Measurements from ENCODE around the gene DDX1.
"Not testable (repeated sequence)": the region's sequence is repeated elsewhere in the genome, so short reads cannot be mapped to it uniquely, and the experiment has no call there.

Gene DDX1

DNA sequence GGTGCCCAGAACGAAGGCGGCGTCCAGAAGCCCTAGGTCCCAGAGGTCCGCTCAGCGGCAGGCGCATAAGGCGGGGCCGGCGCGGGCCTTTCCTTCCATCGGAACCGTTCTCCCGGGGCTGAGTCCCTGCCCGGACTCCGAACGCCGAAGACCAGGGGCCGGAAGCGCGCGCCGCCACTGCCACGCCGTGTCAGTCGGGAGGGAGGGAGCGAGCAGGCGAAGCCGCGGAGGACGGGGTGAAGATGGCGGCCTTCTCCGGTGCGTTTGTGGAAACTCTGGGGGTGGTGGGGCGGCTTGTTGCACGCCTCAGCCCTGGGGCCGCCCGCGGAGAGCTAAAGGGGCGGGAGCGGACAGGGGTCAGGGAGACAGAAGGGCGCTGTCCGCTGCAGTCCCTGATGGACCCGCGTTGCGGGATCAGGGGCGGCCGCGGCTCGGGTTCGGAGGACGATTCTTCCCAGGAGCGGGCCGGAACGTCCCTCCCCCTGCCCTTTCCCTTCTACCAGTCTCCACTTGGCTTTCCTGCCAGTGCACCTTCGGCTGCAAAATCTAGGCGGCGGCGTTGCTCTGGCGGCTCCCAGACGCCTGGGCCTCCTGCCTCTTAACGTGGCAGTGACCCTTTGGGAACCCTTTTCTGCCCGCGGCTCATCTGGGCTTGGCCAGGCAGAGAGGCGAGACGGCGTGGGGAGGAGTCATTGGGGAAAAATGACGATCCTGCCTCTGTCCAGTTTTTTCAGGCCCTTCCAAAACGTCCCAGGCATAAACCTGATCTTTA is at the start of gene DDX1:
TSS of gene DDX1 (plus strand) at position 177 of the 772 bp plus-strand sequence. CDS start at position 243, 66 bp downstream.
- no peak for TF ChIP-seq GATA1 (IDR thresholded peaks at IDR 0.05; ENCODE audit: low read depth, low read length)
- TF ChIP-seq POLR2A (IDR thresholded peaks at IDR 0.05; ENCODE audit: low read length): peak; percentile 89
- DNase-seq: peak; percentile 94 to 95

DNA sequence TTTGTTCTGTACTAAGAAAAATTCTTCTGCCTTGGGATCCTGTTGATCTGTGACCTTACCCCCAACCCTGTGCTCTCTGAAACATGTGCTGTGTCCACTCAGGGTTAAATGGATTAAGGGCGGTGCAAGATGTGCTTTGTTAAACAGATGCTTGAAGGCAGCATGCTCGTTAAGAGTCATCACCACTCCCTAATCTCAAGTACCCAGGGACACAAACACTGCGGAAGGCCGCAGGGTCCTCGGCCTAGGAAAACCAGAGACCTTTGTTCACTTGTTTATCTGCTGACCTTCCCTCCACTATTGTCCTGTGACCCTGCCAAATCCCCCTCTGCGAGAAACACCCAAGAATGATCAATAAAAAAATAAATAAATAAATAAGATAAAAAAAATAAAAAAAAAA is 49.4 kb upstream of the DDX1 start:
- not testable (repeated sequence) for DNase-seq

DNA sequence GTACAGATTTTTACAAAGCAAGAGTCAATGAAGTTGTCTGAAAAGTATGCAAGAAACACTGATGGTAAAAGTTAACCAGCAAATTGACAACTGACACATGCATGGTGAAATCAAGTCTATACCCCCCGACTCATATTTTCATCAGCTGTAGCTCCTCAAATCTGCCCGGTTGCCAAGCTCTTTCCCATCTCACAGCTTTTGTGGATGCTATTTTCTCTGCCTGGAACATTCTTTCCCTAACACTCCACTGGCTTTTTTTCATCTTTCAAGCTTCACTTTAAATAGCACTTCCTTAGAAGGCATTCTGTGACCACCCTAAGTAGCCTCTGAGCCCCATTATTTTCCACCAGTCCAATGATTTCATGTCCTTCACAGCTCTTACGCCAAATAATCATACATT is 48.6 kb upstream of the DDX1 start:
- DNase-seq: no peak
- TF ChIP-seq GATA1 (IDR thresholded peaks at IDR 0.05; ENCODE audit: low read depth, low read length) (no peak), POLR2A (IDR thresholded peaks at IDR 0.05; ENCODE audit: low read length) (no peak)

DNA sequence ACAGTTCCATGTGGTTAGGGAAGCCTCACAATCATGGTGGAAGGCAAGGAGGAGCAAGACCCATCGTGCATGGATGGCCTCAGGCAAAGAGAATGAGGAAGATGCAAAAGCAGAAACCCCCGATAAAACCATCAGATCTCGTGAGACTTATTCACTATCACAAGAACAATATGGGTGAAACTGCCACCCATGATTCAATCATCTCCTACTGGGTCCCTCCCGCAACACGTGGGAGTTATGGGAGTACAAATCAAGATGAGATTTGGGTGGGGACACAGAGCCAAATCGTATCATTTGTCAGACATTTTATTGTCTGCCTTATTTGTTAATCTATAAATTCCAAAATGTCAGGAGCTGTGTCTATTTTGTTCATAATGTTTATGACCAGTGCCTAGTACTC is 48.1 kb upstream of the DDX1 start:
- peak in 1 of 2 experiments; percentile 30 for DNase-seq
- TF ChIP-seq POLR2A (IDR thresholded peaks at IDR 0.05; ENCODE audit: low read length): no peak
- no peak for TF ChIP-seq GATA1 (IDR thresholded peaks at IDR 0.05; ENCODE audit: low read depth, low read length)

DNA sequence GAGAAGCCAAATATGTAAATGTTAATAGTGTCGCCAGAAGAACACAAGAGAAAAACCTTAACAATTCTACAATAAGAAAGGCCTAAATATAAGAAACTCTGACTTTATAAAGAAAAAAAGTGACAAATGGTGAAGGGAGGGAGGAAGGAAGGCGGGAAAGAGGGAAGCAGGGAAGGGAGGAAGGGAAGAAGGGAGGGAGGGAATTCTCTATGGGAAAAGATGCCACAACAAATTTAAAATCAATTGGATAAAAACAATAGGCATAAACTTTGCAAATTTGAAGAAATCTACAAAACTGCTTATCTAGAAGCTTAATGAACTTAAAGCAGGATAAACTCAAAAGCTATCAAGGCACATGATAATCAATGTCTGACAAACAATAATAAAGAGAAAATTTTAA is 47.4 kb upstream of the DDX1 start:
- no peak for DNase-seq
- no peak for TF ChIP-seq POLR2A (IDR thresholded peaks at IDR 0.05; ENCODE audit: low read length)
- no peak for TF ChIP-seq GATA1 (IDR thresholded peaks at IDR 0.05; ENCODE audit: low read depth, low read length)

DNA sequence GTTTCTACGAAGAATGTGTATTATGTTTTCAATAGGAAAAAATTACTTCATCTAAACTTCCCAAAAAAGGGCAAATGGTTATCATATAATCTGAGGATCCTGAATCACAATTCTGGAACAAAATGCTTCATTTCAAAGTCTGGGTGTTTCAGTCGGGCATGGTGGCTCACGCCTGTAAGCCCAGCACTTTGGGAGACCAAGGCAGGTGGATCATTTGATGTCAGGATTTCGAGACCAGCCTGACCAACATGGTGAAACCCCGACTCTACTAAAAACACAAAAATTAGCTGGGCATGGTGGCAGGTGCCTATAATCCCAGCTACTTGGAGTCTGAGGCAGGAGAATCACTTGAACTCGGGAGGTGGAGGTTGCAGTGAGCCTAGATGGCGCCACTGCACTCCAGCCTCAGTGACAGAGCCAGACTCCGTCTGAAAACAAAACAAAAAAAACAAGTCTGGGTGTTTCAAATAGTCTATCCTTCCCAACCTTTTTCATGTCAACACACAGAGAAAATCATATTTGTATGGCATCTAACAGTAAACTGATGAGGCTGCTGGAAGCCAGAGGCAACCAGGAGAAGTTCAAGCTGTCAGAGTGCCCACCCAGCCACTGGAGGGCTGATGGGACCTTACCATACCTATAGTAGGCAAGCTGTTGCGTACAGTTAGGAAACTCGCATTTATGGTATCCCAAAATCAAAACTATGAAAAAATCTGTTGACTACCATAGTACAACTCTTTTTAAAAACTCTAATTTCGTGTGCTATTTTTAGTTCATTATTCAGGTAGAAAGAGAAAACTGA is 45.2 kb upstream of the DDX1 start:
- DNase-seq: peak; percentile 35 to 57
- TF ChIP-seq GATA1 (IDR thresholded peaks at IDR 0.05; ENCODE audit: low read depth, low read length) (no peak), POLR2A (IDR thresholded peaks at IDR 0.05; ENCODE audit: low read length) (no peak)

DNA sequence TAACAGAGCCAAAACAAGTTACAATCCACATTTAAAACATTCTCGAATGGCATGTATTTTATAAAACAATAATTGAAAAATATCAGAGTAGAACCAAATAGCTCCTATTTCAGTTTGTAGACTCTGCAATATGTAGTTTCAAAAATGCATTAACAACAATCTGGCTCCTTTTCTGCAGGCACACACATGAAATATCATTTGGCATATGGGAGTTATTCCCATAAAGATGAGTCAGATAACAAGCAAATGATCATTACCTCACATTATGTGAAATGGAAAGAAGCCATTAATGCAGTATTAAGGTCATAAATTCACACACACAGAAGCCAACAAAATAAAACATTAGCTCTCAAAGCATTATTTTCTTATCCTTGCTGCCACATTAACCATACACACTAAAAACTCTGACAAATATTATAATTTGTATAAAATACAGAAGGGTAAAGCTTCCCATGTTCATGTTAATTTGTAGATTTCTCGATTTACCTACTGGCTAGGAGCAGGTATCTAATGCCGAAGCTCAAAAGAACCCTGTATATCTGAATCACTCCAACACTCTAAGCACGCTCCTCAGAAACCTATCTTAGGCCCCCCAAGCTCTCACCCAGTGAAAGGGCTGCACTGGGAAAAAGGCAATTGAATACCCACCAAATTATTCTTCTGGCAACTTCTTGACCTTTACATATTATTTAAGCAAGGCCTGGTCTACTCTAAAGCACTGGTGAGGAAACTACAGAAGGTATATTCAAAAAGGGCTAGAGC is 44.4 kb upstream of the DDX1 start:
- TF ChIP-seq POLR2A (IDR thresholded peaks at IDR 0.05; ENCODE audit: low read length) (no peak), GATA1 (IDR thresholded peaks at IDR 0.05; ENCODE audit: low read depth, low read length) (no peak)
- DNase-seq: no peak

DNA sequence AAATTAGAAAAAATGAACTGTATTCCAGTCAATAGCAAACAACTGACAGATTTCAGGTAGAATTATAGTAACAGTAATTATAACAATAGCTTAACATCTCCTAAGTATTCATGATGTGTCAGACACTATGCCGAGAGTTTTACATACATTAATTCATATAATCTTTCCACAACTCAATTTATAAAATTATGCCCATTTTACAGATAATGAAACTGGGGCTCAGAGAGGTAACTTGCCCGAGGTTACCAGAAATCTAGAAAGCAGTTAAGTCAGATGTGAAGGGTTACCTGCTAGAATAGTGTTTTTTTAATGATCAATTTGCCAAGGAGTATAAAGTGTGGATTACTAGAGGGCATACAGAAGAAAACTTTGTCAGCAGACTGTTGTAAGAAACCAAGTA is 42.7 kb upstream of the DDX1 start:
- TF ChIP-seq GATA1 (IDR thresholded peaks at IDR 0.05; ENCODE audit: low read depth, low read length) (no peak), POLR2A (IDR thresholded peaks at IDR 0.05; ENCODE audit: low read length) (no peak)
- DNase-seq: no peak

DNA sequence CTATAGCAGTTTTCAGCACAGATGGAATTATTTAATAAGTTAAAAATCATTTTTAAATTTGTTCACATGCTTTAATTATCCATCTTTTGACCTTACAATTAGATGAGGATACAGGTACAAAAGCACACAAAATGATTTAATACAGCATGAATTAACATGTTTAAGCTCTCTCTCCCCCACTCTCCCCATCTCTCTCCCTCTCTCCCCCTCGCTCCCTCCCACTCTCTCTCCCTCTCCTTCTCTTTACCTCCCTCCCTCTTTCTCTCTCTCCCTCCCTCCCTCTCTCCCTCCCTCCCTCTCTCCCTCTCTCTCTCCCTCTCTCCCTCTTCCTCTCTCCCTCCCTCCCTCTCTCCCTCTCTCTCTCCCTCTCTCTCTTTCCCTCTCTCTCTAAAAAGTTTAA is 38.1 kb upstream of the DDX1 start:
- peak; percentile 23 to 65 for DNase-seq
- TF ChIP-seq GATA1 (IDR thresholded peaks at IDR 0.05; ENCODE audit: low read depth, low read length) (no peak), POLR2A (IDR thresholded peaks at IDR 0.05; ENCODE audit: low read length) (no peak)

DNA sequence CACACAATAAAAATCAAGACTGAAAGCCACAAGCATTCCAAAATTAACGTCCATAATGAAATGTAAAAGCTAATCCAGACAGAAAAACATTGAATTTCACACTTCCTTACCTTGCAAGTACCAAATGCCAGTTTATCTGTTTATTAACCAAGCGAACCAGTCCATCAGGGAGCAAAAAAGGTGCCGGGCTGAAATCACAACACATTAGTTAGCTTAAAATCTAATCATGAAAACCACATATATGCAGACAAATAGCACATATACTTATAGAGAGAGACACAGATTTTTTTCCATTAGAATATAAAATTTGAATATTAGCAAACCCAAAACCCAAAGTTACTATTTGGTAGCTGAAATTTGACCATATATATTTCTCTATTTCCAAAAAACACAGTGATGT is 37.7 kb upstream of the DDX1 start:
- no peak for TF ChIP-seq GATA1 (IDR thresholded peaks at IDR 0.05; ENCODE audit: low read depth, low read length)
- no peak for TF ChIP-seq POLR2A (IDR thresholded peaks at IDR 0.05; ENCODE audit: low read length)
- DNase-seq: peak in 1 of 2 experiments; percentile 69

DNA sequence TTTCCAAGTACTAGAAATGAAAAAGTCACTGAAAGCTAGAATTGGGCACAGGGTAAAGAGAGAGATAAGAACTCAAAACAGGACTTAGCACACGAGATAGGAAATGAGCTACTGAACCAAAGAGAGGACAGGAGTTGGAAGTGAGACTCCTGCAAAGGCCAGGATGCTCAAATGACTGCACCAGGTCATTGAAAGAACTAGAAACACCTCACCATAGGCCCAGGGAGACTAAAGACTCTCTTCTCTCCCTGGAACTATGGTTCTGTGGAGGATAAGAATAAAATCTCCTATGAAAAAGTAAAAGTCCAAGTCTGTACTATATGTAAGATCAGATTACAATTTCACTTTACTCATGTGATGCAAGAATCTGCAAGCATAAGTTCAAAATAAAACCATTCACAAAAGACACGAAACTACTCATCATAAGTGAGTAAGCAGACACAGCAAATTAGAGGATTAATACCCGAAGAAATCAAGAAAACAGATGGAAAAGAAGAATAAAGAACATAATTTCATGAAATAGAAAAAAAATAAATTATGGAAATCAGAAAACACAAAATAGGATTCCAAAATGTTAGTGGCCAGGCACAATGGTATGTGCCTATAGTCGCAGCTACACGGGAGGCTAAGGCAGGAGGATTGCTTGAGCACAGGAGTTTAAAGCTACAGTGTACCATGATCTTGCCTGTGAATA is 37.0 kb upstream of the DDX1 start:
- TF ChIP-seq GATA1 (IDR thresholded peaks at IDR 0.05; ENCODE audit: low read depth, low read length): no peak
- TF ChIP-seq POLR2A (IDR thresholded peaks at IDR 0.05; ENCODE audit: low read length): peak; percentile 65
- peak; percentile 82 to 87 for DNase-seq

DNA sequence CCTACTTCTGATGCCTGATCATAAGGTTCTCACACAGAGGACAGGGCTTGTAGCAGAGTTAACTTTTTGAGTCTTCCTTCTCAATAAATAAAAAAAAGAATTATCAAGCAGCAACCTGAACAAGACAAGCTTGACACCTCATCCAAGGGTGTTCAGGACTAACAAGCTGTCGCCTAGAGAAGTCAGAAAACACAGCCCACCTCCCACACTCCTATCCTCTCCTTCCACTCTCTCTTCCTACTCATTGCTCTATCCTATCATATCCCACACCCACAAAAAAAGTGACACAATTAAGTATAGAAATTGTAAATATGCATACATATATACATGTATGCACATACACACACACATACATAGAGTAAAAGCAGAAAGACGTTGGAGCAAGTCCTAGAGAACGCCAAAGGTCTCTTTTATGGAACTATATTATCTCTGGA is 35.9 kb upstream of the DDX1 start:
- TF ChIP-seq GATA1 (IDR thresholded peaks at IDR 0.05; ENCODE audit: low read depth, low read length): no peak
- TF ChIP-seq POLR2A (IDR thresholded peaks at IDR 0.05; ENCODE audit: low read length): no peak
- peak; percentile 74 to 86 for DNase-seq

DNA sequence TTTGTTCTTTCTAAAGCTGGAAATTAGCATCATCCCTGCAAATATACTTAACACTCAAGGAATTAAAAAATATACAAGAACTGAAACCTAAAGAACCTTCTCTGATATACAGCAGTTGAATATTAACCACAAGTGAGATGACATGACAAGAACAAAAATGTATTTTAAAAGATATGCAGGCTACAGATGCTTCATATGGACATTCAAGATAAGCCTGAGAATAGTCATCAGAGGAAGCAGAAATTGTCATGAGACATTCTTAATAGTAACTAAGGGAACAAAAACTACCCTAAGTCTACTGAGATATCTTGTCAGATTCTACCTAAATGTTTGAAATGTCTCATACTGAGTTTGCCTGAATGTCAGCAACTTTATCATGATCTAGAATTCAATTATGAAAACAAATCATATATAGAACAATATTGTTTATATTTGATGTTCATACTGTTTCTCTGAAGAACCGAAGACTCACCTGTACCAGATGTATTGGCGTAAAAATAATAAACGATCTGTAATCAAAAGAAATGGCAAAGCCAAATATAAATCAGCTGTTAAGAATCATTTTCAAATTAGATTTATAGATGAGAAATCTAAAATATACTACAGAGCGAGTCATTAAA is 35.2 kb upstream of the DDX1 start:
- TF ChIP-seq POLR2A (IDR thresholded peaks at IDR 0.05; ENCODE audit: low read length): peak; percentile 78
- peak; percentile 67 for TF ChIP-seq GATA1 (IDR thresholded peaks at IDR 0.05; ENCODE audit: low read depth, low read length)
- peak; percentile 89 to 94 for DNase-seq
